GM19193 (cell line): ENCODE results near the gene MESD.

Experiments used
- POLR2A ChIP-seq: IDR thresholded peaks from 4 replicates; pipeline ENCODE4 v1.6.1; 2011; ENCODE audit not compliant: insufficient read depth, insufficient read length; ENCODE audit errors: extremely low read depth

MESD gene

GRCh38 chr15:80923668-80924067 is 66.0 kb downstream of the MESD start:
- no peak for TF ChIP-seq POLR2A

DNA sequence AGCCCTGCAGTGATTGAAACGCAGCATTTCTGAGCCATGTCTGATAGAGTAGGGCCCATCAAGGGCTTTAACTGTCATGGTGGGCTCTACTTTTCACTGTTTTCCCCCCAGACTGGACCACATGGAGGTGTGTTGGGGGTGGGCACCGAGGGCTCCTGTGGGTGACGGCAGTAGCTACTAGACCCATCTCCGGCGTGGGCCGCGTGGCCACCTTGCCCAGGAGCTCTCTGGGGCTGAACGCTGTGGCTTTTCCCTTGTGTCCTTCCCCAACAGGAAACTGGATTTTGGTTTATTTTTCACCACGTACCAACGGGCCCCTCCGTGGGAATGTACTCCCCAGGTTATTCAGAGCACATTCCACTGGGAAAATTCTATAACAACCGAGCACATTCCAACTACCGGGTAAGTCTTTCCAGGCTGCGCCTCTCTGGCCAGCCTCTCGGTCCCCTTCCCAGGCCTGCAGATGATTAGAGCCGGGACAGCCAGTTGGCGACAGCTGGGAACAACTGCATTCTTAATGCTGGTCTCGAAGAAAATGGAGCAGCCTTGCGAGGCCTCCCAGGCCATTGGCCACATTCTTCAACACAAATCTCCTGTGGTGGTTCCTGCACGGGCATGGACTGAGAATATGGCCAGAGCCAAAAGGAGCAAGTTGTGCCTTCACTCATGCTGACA is 67.7 kb downstream of the MESD start:
- no peak for TF ChIP-seq POLR2A

GRCh38 chr15:80920271-80920699 is 69.3 kb downstream of the MESD start:
- no peak for TF ChIP-seq POLR2A

- no peak for TF ChIP-seq POLR2A
Observed at GRCh38 chr15:80918196-80918783, 71.3 kb downstream of the MESD start.

GRCh38 chr15:80916056-80916455 is 73.6 kb downstream of the MESD start:
- TF ChIP-seq POLR2A: no peak

DNA sequence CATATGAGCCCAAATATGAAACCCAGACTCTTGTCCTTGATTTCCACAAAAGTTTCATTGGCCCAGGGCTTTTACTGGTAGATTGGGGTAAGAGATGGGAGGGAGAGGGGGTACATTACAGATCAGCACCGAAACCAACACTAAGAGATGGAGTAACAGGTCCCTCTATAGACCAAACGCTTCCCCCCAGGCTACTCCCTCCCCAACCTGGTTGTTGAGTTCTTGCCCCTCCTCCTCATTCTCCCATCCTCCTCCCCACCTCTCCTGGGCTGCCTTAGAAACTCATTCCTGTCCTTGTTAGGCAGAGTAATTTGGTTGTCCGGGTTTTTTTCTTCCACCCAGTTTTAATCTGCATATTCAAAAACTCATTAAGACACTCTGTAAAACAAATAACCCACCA is 74.1 kb downstream of the MESD start:
- no peak for TF ChIP-seq POLR2A

- TF ChIP-seq POLR2A: no peak
Observed at GRCh38 chr15:80913541-80913940, 76.1 kb downstream of the MESD start.

DNA sequence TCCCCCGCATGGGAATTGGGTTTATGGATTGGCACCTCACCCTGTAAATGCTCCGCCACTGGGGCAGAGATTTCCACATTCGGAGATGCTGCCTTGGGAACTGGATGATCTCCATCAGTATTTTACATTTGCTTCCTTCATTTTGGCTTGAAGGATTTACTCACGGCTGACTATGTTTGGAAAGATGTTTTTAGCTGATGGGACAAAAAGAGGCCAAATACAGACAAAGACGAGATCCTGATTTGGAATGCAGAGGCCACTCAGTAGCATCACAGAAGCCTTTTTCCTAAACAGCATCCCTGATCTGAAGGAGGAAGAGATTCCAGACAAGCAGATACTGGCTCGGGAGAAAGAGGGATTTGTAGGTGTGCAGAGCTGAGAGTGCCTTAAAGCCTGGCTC is 76.9 kb downstream of the MESD start:
- TF ChIP-seq POLR2A: no peak

DNA sequence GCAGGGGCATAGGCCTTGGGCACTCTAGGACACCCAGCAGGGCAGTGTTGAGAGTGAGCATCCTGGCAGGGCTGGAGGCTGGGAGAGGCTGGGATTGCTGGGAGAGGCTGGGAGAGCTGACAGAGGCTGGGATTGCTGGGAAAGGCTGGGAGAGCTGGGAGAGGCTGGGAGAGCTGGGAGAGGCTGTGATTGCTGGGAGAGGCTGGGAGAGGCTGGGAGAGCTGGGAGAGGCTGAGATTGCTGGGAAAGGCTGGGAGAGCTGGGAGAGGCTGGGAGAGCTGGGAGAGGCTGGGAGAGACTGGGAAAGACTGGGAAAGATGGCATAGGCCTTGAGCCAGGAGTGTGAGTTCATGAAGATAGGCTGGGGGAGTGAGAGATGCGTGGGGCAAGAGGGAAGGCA is 77.8 kb downstream of the MESD start:
- TF ChIP-seq POLR2A: no peak

DNA sequence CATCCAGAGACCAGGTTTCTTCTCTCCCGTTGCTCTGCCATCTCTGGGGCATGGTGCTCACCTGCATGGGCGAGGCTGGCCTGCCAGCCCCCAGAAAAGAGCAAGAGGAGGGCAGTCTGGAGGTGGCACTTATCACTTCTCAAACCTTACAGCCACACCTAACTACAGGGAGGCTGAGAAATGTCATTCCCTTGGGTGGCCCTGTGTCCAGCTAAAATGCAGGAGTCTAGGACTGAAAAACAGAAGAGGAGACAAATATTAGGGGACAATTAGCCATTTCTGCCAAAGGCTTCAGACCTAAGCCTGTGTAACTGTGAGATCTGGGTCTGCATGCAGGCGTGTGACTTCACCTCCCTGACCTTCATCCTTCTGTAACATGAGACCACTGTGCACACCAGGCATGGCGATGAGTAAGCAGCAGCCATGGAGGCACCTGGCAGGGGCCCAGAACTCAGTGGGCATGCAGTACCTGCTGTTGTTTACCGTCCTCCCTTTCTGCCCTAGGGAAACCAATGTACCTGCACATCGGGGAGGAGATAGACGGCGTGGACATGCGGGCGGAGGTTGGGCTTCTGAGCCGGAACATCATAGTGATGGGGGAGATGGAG is 83.4 kb downstream of the MESD start:
- no peak for TF ChIP-seq POLR2A

DNA sequence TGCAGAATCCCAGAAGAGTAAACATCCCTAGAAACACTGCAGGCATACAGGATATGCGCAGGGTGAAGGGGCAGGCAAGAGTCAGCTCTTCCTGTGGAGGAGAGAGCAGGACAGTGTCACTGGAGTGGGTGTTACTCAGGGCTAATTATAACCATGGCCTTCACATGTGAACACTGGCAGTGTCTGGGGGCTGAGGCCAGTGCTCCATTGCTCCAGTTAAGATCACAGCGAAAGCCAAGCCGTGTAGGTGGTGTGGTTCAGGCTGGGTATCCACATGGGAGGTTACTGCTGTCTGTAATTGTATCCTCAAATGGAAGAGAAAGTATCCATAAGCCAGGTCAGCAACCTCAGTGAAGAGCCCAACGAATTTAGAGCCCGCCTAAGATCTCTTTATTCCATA is 84.6 kb downstream of the MESD start:
- TF ChIP-seq POLR2A: no peak

DNA sequence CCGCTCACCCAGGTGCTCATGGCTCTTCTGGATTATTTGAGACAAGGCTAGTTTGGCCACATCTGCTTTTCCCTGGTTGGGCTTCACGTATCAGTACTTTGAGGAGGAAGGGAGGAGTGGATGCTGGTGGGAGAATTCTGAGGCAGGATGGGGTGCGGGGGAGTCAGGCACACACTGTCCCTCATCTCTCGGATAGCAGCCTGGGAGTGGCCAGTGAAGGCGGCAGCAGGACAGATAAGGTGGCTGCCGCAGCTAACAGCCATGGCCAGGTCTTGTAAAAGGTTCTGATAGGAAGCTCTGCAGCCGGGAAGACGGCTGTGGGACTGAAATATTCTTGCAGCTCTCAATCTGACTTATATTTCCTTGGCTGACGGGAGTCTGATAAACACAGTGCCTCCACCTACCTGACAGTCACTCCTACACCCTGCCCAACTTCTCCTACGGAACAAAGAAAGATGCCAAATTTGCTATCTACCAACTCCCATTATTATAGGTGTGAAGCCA is 87.3 kb downstream of the MESD start:
- TF ChIP-seq POLR2A: no peak

- no peak for TF ChIP-seq POLR2A
Observed at GRCh38 chr15:80898040-80898439, 91.6 kb downstream of the MESD start.
